ENCODE measurements around the gene LGR6.
"Not testable (repeated sequence)": the region's sequence is repeated elsewhere in the genome, so short reads cannot be mapped to it uniquely, and the experiment has no call there.

Gene LGR6

DNA sequence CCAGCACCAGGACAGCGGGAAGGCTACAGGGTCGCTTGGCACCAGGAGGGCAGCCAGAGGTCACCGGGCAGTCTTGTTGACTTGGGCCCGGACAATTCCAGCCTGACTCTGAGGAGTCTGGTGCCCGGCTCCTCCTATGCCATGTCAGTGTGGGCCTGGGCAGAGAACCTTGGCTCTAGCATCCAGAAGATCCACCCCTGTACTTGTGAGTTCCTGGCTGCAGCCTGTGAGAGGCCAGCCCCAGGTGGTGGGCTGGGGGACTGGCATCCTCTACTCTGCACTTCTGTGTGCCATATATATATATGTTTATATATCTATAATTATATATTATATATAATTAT lies 21.6 kb upstream of the LGR6 start:
- Histone ChIP-seq H3K4me1 (peaks cover 9% of the 10 kb centered on the region), H3K4me3 (ENCODE audit: low read depth, low read length) (no peak overlapping the region), H3K27me3 (no peaks in the 10 kb centered on the region), H3K36me3 (no peaks in the 10 kb centered on the region), H3K9me3 (no peaks in the 10 kb centered on the region)
- no peak for DNase-seq
- TF ChIP-seq, protein P1, sequence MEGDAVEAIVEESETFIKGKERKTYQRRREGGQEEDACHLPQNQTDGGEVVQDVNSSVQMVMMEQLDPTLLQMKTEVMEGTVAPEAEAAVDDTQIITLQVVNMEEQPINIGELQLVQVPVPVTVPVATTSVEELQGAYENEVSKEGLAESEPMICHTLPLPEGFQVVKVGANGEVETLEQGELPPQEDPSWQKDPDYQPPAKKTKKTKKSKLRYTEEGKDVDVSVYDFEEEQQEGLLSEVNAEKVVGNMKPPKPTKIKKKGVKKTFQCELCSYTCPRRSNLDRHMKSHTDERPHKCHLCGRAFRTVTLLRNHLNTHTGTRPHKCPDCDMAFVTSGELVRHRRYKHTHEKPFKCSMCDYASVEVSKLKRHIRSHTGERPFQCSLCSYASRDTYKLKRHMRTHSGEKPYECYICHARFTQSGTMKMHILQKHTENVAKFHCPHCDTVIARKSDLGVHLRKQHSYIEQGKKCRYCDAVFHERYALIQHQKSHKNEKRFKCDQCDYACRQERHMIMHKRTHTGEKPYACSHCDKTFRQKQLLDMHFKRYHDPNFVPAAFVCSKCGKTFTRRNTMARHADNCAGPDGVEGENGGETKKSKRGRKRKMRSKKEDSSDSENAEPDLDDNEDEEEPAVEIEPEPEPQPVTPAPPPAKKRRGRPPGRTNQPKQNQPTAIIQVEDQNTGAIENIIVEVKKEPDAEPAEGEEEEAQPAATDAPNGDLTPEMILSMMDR (IDR thresholded peaks at IDR 0.05; ENCODE audit: low read depth, low read length) = no peak

DNA sequence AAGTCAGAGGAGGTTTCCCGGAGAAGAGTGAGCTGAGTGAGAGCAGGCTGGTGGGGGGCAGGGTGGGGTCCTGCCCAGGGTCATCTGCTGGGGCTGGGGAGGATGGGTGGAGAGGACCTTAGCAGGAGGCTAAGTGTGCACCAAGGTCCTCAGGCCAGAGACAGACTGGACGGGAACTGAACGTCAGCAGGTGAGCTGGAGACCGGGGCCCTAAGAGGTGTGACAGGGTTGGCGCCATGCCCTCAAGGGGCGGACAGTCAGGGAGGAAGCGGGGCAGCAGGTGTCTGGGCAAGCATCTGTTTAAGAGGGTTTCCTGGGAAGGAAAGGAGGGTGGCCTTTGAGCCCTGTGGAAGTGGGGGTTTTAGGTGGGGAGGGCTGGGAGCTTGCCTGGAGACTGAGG lies 19.6 kb upstream of the LGR6 start:
- no peak for DNase-seq
- H3K27me3 ChIP-seq = no peaks in the 10 kb centered on the region
- TF ChIP-seq, protein P1 (IDR thresholded peaks at IDR 0.05; ENCODE audit: low read depth, low read length) = no peak
- H3K9me3 ChIP-seq = no peaks in the 10 kb centered on the region
- H3K4me1 ChIP-seq = no peaks in the 10 kb centered on the region
- H3K4me3 ChIP-seq (ENCODE audit: low read depth, low read length) = no peak overlapping the region
- no peaks in the 10 kb centered on the region for H3K36me3 ChIP-seq

DNA sequence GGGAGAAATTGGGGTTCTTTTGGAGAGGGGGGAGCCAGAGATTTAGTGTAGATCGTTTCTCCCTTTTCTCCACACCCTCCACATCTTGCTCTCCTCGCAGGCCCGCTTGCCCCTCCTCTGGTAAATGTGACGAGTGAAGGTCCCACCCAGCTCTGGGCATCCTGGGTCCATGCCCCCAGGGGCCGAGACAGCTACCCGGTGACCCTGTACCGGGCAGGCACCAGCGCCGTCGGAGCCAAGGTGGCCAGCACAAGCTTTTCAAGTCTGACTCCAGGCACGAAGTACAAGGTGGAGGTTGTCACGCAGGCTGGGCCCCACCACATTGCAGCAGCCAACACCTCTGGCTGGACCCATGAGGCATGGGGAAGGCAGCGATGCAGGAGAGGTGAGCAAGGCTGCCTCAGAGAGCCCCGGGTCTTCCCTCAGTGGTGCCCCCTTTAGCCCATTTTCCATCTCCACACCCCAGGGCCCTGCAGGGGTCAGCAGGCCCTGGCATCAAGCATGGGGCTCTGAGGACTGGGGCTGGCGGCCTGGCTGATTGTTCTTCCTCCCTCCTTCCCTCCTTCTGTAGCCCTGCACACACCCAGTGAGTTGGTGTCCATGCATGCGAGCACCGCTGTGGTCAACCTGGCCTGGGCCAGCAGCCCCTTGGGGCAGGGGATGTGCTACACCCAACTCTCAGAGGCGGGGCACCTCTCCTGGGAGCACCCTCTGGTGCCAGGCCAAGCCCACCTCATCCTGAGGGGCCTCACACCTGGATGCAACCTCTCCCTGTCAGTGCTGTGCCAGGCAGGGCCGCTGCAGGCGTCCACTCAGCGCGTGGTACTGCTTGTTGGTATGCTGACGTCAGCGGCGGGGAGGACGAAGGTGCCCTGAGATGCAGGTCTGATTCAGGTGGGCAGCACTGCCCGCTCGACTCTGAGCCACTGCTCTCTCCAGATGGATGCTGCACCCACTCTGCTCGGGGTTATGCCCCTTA lies 16.4 kb upstream of the LGR6 start:
- no peak for DNase-seq

DNA sequence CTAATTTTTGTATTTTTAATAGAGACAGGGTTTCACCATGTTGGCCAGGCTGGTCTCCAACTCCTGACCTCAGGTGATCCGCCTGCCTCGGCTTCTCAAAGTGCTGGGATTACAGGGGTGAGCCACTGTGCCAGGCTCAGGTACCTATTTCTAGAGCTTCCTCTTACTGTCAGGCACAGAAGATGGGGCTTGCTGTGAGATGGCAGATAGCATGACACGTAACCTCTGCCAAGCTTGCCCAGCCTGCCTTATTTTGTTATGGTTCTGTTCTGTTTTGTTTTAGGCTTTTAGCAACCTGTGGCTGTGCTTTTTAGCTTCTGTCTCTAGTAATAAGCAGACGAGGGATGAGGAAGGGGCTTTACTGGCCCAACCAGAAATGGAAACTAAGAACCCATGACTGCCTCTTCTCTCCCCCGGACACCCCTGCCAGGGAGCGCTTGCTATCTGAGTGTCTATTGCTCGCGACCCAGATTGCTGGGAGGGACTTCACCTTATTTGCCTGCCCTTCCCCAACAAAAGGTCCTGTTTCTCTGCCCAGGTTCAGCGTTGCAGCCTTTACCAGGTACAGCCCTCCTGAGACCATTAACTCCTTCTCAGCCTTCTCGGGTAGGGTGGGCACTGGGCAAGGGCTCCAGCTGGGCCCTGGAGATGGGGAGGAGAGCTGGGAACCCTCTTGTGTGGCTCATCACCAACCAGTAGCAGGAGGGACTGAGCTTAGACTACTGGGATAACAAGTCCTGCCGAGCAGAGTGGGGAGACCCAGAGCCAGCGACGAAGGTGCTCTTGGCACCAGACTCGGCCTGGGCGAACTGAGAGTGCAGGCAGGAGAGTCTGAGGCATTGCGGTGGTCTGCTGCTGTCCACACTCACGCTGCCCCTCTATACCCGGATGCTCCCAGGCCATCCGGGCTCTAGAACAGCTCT lies 13.5 kb upstream of the LGR6 start:
- Histone ChIP-seq H3K9me3 (no peaks in the 10 kb centered on the region), H3K36me3 (no peaks in the 10 kb centered on the region), H3K27me3 (no peaks in the 10 kb centered on the region), H3K4me3 (ENCODE audit: low read depth, low read length) (no peak overlapping the region), H3K4me1 (no peaks in the 10 kb centered on the region)
- DNase-seq = no peak
- TF ChIP-seq, protein P1 (IDR thresholded peaks at IDR 0.05; ENCODE audit: low read depth, low read length) = no peak

More for the DNA sequence above, 16.4 kb upstream of the LGR6 start:
- no peaks in the 10 kb centered on the region for H3K9me3 ChIP-seq
- H3K27me3 ChIP-seq = no peaks in the 10 kb centered on the region
- no peak overlapping the region for H3K4me3 ChIP-seq (ENCODE audit: low read depth, low read length)
- H3K36me3 ChIP-seq = no peaks in the 10 kb centered on the region
- H3K4me1 ChIP-seq = no peaks in the 10 kb centered on the region
- TF ChIP-seq, protein P1 (IDR thresholded peaks at IDR 0.05; ENCODE audit: low read depth, low read length) = 0 out of 2 replicates have a peak, but pooled peaks have one; percentile 2

DNA sequence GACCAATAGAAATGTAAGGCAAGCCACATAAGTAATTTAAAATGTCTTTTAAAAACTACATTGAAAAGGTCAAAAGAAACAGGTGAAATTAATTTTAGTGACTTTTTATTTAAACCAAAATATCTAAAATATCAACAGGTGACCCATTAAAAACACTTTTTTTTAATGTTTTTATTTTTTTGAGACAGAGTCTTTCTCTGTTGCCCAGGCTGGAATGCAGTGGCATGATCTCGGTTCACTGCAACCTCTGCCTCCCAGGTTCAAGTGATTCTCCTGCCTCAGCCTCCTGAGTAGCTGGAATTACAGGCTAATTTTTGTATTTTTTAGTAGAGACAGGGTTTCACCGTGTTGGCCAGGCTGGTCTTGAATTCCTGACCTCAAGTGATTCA lies 12.9 kb upstream of the LGR6 start:
- not testable (repeated sequence) for H3K4me1 ChIP-seq; H3K4me3 ChIP-seq (ENCODE audit: low read depth, low read length); H3K27me3 ChIP-seq; DNase-seq; H3K9me3 ChIP-seq; H3K36me3 ChIP-seq

DNA sequence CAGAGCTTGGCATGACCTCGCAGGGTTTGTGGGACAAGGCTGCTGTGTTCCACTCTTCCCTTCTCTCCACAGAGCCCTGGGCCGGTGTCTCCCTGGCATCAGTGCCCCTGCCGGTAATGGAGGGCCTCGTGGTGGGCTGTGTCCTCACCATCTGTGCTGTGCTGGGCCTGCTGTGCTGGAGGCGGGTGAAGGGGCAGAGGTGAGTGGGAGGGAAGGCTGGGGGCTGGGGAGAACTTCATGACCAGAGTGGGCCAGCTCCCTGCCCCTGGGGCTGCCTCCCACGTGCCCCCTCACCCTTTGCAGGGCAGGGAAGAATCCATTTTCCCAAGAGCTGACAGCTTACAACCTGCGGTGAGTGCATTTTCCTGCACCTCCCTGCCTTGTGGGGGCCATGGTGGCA lies 12.0 kb upstream of the LGR6 start:
- no peak for DNase-seq
- no peaks in the 10 kb centered on the region for H3K36me3 ChIP-seq
- no peaks in the 10 kb centered on the region for H3K27me3 ChIP-seq
- no peaks in the 10 kb centered on the region for H3K4me1 ChIP-seq
- H3K9me3 ChIP-seq = no peaks in the 10 kb centered on the region
- no peak overlapping the region for H3K4me3 ChIP-seq (ENCODE audit: low read depth, low read length)
- TF ChIP-seq, protein P1 (IDR thresholded peaks at IDR 0.05; ENCODE audit: low read depth, low read length) = no peak

Data from BE2C (cell line).